ENCODE measurements around the gene PICK1. TPM values are rescaled to one million over a fixed set of nuclear protein-coding genes. Genes with fewer than 3 reads are reported as not detected.

The PICK1 gene
- total and polyA plus RNA-seq, 10 of the 15 experiments (the other 5 are each of a cell fraction or from before 2014, with no cell fraction given) = 0.07 to 19.2 (median 10.9) TPM

DNA sequence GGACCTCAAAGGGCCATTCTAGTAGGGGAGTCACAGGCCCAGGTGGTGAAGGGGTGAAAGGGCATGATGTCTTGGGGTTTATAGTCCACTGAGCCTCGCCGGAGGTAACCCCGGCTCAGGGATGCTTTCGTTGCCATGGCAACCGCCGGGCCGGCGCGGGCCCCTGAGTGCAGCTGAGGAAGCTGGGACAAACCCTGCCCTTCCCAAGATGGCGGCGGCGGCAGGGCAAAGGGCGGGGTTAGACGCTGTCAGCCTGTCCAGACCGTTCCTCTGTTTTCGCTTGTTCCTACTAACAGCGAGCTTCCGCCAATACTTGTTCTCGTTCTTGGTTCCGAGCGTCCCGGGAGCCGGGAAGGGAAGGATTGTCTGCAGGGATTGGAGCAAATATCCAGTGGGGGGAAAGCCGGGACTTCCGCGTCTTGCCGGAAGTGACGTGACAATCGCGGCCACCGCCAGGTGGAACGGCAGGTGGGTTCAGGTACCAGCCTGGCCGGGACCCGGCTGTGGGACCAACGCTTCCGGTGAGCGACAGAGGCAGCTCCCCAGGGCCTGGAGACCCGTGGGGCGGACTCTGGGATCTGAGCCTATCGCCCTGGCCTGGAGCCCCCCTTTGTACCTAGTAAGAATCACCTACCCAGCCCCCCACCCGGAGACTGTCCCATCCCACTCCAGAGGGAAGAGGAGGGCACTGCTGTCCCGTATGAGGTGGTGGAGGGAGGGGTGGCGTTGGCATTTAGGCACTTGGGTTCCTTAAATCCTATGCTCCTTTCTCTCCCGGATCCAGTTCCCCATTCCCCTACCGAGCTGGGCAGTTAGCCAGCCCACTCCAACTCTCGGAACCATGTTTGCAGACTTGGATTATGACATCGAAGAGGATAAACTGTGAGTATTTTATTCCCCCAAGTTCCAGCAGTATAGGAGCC is at the start of gene PICK1 (continued):
- TF ChIP-seq, protein P1, sequence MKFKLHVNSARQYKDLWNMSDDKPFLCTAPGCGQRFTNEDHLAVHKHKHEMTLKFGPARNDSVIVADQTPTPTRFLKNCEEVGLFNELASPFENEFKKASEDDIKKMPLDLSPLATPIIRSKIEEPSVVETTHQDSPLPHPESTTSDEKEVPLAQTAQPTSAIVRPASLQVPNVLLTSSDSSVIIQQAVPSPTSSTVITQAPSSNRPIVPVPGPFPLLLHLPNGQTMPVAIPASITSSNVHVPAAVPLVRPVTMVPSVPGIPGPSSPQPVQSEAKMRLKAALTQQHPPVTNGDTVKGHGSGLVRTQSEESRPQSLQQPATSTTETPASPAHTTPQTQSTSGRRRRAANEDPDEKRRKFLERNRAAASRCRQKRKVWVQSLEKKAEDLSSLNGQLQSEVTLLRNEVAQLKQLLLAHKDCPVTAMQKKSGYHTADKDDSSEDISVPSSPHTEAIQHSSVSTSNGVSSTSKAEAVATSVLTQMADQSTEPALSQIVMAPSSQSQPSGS (IDR thresholded peaks at IDR 0.05; ENCODE audit: low read length) = no peak
- no peak for TF ChIP-seq CHD1 (IDR thresholded peaks at IDR 0.05; ENCODE audit: low read depth, low read length)

DNA sequence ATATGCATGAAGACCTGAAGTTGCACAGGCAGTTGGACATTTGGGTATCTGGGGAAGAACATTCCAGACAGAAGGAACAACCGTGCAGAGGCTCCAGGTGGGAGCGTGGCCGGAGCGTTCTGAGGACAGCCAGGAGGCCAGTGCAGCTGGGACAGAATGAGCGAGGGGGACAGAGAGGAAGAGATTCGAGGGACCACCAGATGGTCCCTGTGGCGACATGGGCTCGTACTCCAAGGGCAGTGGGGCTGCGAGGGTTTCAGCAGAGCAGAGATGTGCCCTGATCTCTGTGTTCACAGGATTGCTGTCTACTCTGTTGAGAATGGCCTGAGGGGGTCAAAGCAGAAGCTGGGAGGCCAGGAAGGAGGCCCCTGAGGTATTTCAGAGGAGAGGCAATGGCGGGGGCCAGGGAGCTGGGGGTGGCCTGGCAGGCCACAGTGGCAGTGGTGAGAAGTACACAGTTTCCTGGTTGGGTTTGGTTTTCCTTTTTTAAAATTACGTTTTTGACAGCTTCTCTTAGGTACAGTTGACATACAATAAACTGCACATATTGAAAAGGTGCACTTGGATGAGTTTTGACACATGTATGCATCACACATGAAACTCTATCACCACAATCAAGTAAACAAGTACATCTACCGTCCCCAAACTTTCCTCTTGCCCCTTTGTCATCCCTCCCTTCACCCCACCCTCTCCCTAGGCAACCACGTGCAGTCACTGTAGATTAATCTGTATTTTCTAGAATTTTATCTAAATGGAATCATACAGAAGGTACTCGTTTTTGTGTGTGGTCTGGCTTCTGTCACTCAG is 48.0 kb upstream of the PICK1 start:
- Histone ChIP-seq H3K4me1 (ENCODE audit: control insufficient read depth, insufficient read depth, low read length) (no peaks in the 10 kb centered on the region), H2AFZ (ENCODE audit: control insufficient read depth, low read depth, low read length) (no peak overlapping the region), H3K9me3 (replicated peaks; ENCODE audit: control insufficient read depth, insufficient read depth, low read length) (no peaks in the 10 kb centered on the region), H3K9ac (ENCODE audit: control insufficient read depth, insufficient read depth, low read length) (no peak overlapping the region), H3K27me3 (replicated peaks in 1 of 2; ENCODE audit: control insufficient read depth in 2 of 2, insufficient read depth in 2 of 2, low read length in 1 of 2) (no peaks in the 10 kb centered on the region), H3K27ac (ENCODE audit: control insufficient read depth, insufficient read depth) (no peak overlapping the region), H3K4me2 (ENCODE audit: control insufficient read depth, insufficient read depth) (no peak overlapping the region), H3K4me3 (no peak overlapping the region), H3K79me2 (ENCODE audit: control insufficient read depth, insufficient read depth, low read length) (no peaks in the 10 kb centered on the region), H3K36me3 (ENCODE audit: control insufficient read depth in 2 of 2, insufficient read depth in 2 of 2, low read length in 1 of 2) (no peaks in the 10 kb centered on the region), H4K20me1 (ENCODE audit: control insufficient read depth, insufficient read depth) (no peaks in the 10 kb centered on the region)
- TF ChIP-seq CBFB (IDR thresholded peaks at IDR 0.05; ENCODE audit: low read depth) = no peak
- TF ChIP-seq TCF7 (IDR thresholded peaks at IDR 0.05; ENCODE audit: borderline replicate concordance) = no peak
- BruUV-seq (replicated peaks) = no TSS peak
- POLR2A ChIA-PET = interaction anchor here (0.5 kb wide), 1 partner anchor 152 kb away, joined by 3 read pairs; no protein-coding TSS in a partner anchor
- ATAC-seq = no peak; the same call in 2 of the 3 replicates
- in situ Hi-C loops (cut with MboI) (no loop called here), intact Hi-C loops (cut with micrococcal nuclease; ENCODE audit: unreplicated experiment) (no loop called here)
- CTCF ChIA-PET = interaction anchor here (0.9 kb wide), 1 partner anchor 14 kb away, joined by 3 read pairs; no protein-coding TSS in a partner anchor
- RAD21 ChIA-PET (ENCODE audit: unreplicated experiment) = no interaction called here
- SMC1A ChIA-PET (ENCODE audit: uncharacterized antibody, unreplicated experiment) = interaction anchor here (0.6 kb wide), 1 partner anchor 192 kb away, joined by 3 read pairs; no protein-coding TSS in a partner anchor
- no peak for FAIRE-seq
- 32% methylated on average over 14 of the region's 14 CpGs for WGBS (ENCODE audit: insufficient coverage, insufficient replicate concordance, low lambda C conversion rate, missing lambda C conversion rate)
- no peak for DNase-seq (ENCODE audit: low read depth, low spot score)
